Measurements from ENCODE around the gene DLGAP1. TPM values are rescaled to one million over a fixed set of nuclear protein-coding genes. Genes with fewer than 3 reads are reported as not detected.

DLGAP1 gene
- total RNA-seq, 3 donors from 2014 or later, result 0.96 to 17.6 (median 5.2) TPM

GRCh38 chr18:3741333-3741732 lies 713.8 kb downstream of the DLGAP1 start:
- no peaks in the 10 kb centered on the region for H3K9me3 ChIP-seq
- intact Hi-C loops (cut with DNase I; ENCODE audit: low total_unique reads), result no loop called here
- H3K4me3 ChIP-seq, result no peak overlapping the region
- no peak overlapping the region for H3K27ac ChIP-seq
- H3K36me3 ChIP-seq, result no peaks in the 10 kb centered on the region
- DNase-seq (ENCODE audit: low spot score in 2 of 2), result no peak
- H3K27me3 ChIP-seq, result no peaks in the 10 kb centered on the region
- no peaks in the 10 kb centered on the region for H3K4me1 ChIP-seq
- TF ChIP-seq CTCF (IDR thresholded peaks at IDR 0.05) (no peak), POLR2A (IDR thresholded peaks at IDR 0.05) (no peak), POLR2AphosphoS5 (IDR thresholded peaks at IDR 0.05) (no peak)

GRCh38 chr18:3728704-3729437 lies 726.2 kb downstream of the DLGAP1 start:
- DNase-seq (ENCODE audit: low spot score in 2 of 2), result no peak
- H3K36me3 ChIP-seq, result no peaks in the 10 kb centered on the region
- no peak overlapping the region for H3K4me3 ChIP-seq
- intact Hi-C loops (cut with DNase I; ENCODE audit: low total_unique reads), result no loop called here
- peaks cover 0 to 4% of the 10 kb centered on the region in 2 donors for H3K9me3 ChIP-seq
- no peaks in the 10 kb centered on the region for H3K27me3 ChIP-seq
- no peak overlapping the region for H3K27ac ChIP-seq
- H3K4me1 ChIP-seq, result no peaks in the 10 kb centered on the region
- TF ChIP-seq CTCF (IDR thresholded peaks at IDR 0.05) (no peak), POLR2AphosphoS5 (IDR thresholded peaks at IDR 0.05) (no peak), POLR2A (IDR thresholded peaks at IDR 0.05) (no peak)

- Histone ChIP-seq H3K4me3 (no peak overlapping the region), H3K36me3 (no peaks in the 10 kb centered on the region), H3K9me3 (peaks cover 0 to 4% of the 10 kb centered on the region in 2 donors), H3K27ac (no peak overlapping the region), H3K4me1 (peaks cover 0 to 4% of the 10 kb centered on the region in 2 donors), H3K27me3 (no peaks in the 10 kb centered on the region)
- TF ChIP-seq POLR2A (IDR thresholded peaks at IDR 0.05) (no peak), CTCF (IDR thresholded peaks at IDR 0.05) (no peak), POLR2AphosphoS5 (IDR thresholded peaks at IDR 0.05) (no peak)
- DNase-seq (ENCODE audit: low spot score in 2 of 2), result no peak
- intact Hi-C loops (cut with DNase I; ENCODE audit: low total_unique reads), result no loop called here
Measured at GRCh38 chr18:3727274-3727673, 727.8 kb downstream of the DLGAP1 start.

GRCh38 chr18:3726238-3726951 lies 728.7 kb downstream of the DLGAP1 start:
- Histone ChIP-seq H3K27ac (no peak overlapping the region), H3K36me3 (no peaks in the 10 kb centered on the region), H3K4me1 (peaks cover 0 to 4% of the 10 kb centered on the region in 2 donors), H3K27me3 (no peaks in the 10 kb centered on the region), H3K9me3 (peaks cover 0 to 4% of the 10 kb centered on the region in 2 donors), H3K4me3 (no peak overlapping the region)
- intact Hi-C loops (cut with DNase I; ENCODE audit: low total_unique reads), result no loop called here
- no peak for DNase-seq (ENCODE audit: low spot score in 2 of 2)
- TF ChIP-seq POLR2A (IDR thresholded peaks at IDR 0.05) (no peak), CTCF (IDR thresholded peaks at IDR 0.05) (no peak), POLR2AphosphoS5 (IDR thresholded peaks at IDR 0.05) (no peak)

GRCh38 chr18:3725115-3725514 lies 730.0 kb downstream of the DLGAP1 start:
- Histone ChIP-seq H3K27ac (no peak overlapping the region), H3K9me3 (peaks cover 0 to 4% of the 10 kb centered on the region in 2 donors), H3K27me3 (no peaks in the 10 kb centered on the region), H3K4me1 (peaks cover 0 to 4% of the 10 kb centered on the region in 2 donors), H3K4me3 (no peak overlapping the region), H3K36me3 (no peaks in the 10 kb centered on the region)
- TF ChIP-seq POLR2AphosphoS5 (IDR thresholded peaks at IDR 0.05) (no peak), CTCF (IDR thresholded peaks at IDR 0.05) (no peak), POLR2A (IDR thresholded peaks at IDR 0.05) (no peak)
- intact Hi-C loops (cut with DNase I; ENCODE audit: low total_unique reads), result no loop called here
- DNase-seq (ENCODE audit: low spot score in 2 of 2), result no peak

Measured in breast epithelium (tissue), 4 donors.